HCT116 (cell line): Measurements from ENCODE around the gene ZNF536. TPM values are rescaled to one million over a fixed set of nuclear protein-coding genes. Genes with fewer than 3 reads are reported as not detected.

Experiments
- ATAC-seq: fragments of 200-7000 bp; cut with Tn5 transposase; 2 replicates; pipeline ENCODE4 v1.9.1; 2020; ENCODE audit warnings: mild to moderate bottlenecking, moderate library complexity
- BruUV-seq: library from RNA; stranded (reverse); fragments of 400-500 nt; replicated peaks from 2 replicates; lab custom pipeline; 2021; lab: Mats Ljungman, UMichigan
- CTCF ChIA-PET: fragments of 300-600 bp; sonication (Branson Sonifier 250); formaldehyde crosslinking; loops from one replicate; lab custom pipeline; 2021; ENCODE audit warnings: antibody characterized with exemption; lab: Charles Lee
- POLR2A ChIA-PET: fragments of 300-600, 350-600 bp; sonication (Branson Sonifier 250); formaldehyde crosslinking; loops from one replicate; lab custom pipeline; 2021; ENCODE audit warnings: antibody characterized with exemption; lab: Charles Lee
- RAD21 ChIA-PET, 2 experiments: fragments of 300-600 bp; sonication (Branson Sonifier 250); formaldehyde crosslinking; loops; one replicate each; lab custom pipeline; 2023; ENCODE audit warnings: low total read pairs in 2 of 2; ENCODE audit not compliant: uncharacterized antibody in 2 of 2, unreplicated experiment in 2 of 2, low non-redundant PET in 1 of 2; lab: Charles Lee
- DNase-seq: peaks from one replicate; pipeline ENCODE4 v3.0.0-alpha.2; 2010; ENCODE audit warnings: low read depth, low spot score
- H2AFZ ChIP-seq: fragments of 200-600 bp; shearing (Covaris generic), sonication (generic); 2 replicates; pipeline ENCODE4 v1.6.1; 2017; ENCODE audit warnings: low read depth, mixed run types, mixed read lengths, antibody characterized with exemption, low read length; ENCODE audit not compliant: poor library complexity, severe bottlenecking
- H3K27ac ChIP-seq: 2 replicates; pipeline ENCODE4 v1.5.1; 2012; ENCODE audit warnings: low read depth, low read length
- H3K27me3 ChIP-seq: fragments of 200-600 bp; sonication (generic); 2 replicates; pipeline ENCODE4 v1.6.1; 2016; ENCODE audit warnings: mixed run types, low read length, mixed read lengths; ENCODE audit not compliant: insufficient read depth
- H3K36me3 ChIP-seq, 2 experiments: fragments of 200-500 bp in 1 of 2; fragments of 200-600 bp in 1 of 2; sonication (Bioruptor generic) in 1 of 2; sonication (generic) in 1 of 2; 2 replicates each; pipeline versions ENCODE4 v1.5.1 to v1.6.1; 2014 to 2016; ENCODE audit warnings: low read length in 2 of 2, inconsistent platforms in 1 of 2, mixed read lengths in 1 of 2, mixed run types in 1 of 2; ENCODE audit not compliant: insufficient read depth in 2 of 2, control insufficient read depth in 1 of 2
- H3K4me1 ChIP-seq, 2 experiments: fragments of 200-600 bp in 1 of 2; sonication (generic) in 1 of 2; 2 replicates each; pipeline versions ENCODE4 v1.5.1 to v1.6.1; 2012 to 2017; ENCODE audit warnings: low read length in 2 of 2, inconsistent platforms in 1 of 2, mild to moderate bottlenecking in 1 of 2, mixed read lengths in 1 of 2, mixed run types in 1 of 2, moderate library complexity in 1 of 2; ENCODE audit not compliant: insufficient read depth in 2 of 2, control insufficient read depth in 1 of 2
- H3K4me2 ChIP-seq: fragments of 200-600 bp; sonication (generic); 2 replicates; pipeline ENCODE4 v1.6.1; 2017; ENCODE audit warnings: mixed run types, low read length, mixed read lengths
- H3K4me3 ChIP-seq, 2 experiments: fragments of 200-600 bp in 1 of 2; sonication (generic) in 1 of 2; replicated peaks in 1 of 2; 2 replicates each; pipeline ENCODE4 v1.5.1; 2011 to 2016; ENCODE audit warnings: low read length in 2 of 2, control low read depth in 1 of 2, low read depth in 1 of 2, mild to moderate bottlenecking in 1 of 2, mixed read lengths in 1 of 2, mixed run types in 1 of 2
- H3K79me2 ChIP-seq: fragments of 200-600 bp; sonication (generic); 2 replicates; pipeline ENCODE4 v1.6.1; 2017; ENCODE audit warnings: mild to moderate bottlenecking, mixed run types, low read length, moderate library complexity, mixed read lengths; ENCODE audit not compliant: insufficient read depth
- H3K9ac ChIP-seq: fragments of 200-600 bp; sonication (generic); 2 replicates; pipeline ENCODE4 v1.6.1; 2016; ENCODE audit warnings: low read length, mixed read lengths
- H3K9me2 ChIP-seq: fragments of 200-600 bp; sonication (generic), shearing (Covaris generic); 2 replicates; pipeline ENCODE4 v1.6.1; 2017; ENCODE audit warnings: mixed run types, mild to moderate bottlenecking, moderate library complexity; ENCODE audit not compliant: insufficient read depth
- H3K9me3 ChIP-seq, 2 experiments: fragments of 200-500 bp in 1 of 2; fragments of 200-600 bp in 1 of 2; sonication (Bioruptor generic) in 1 of 2; sonication (generic) in 1 of 2; 2 replicates each; pipeline ENCODE4 v1.6.1; 2014 to 2017; ENCODE audit warnings: low read length in 2 of 2, mixed read lengths in 2 of 2, inconsistent platforms in 1 of 2, low read depth in 1 of 2, mild to moderate bottlenecking in 1 of 2, mixed run types in 1 of 2, moderate library complexity in 1 of 2; ENCODE audit not compliant: control insufficient read depth in 1 of 2, insufficient read depth in 1 of 2
- H4K20me1 ChIP-seq: fragments of 200-600 bp; sonication (generic), shearing (Covaris generic); 2 replicates; pipeline ENCODE4 v1.6.1; 2017; ENCODE audit warnings: mixed run types, mild to moderate bottlenecking, moderate library complexity; ENCODE audit not compliant: insufficient read depth
- ATF3 ChIP-seq: IDR thresholded peaks from 2 replicates; pipeline ENCODE4 v1.6.1; 2012
- CBX3 ChIP-seq: IDR thresholded peaks from 2 replicates; pipeline ENCODE4 v1.6.1; 2012; ENCODE audit warnings: low read depth
- CEBPB ChIP-seq: IDR thresholded peaks from 2 replicates; pipeline ENCODE4 v1.6.1; 2012; ENCODE audit warnings: low read depth
- EGR1 ChIP-seq: IDR thresholded peaks from 2 replicates; pipeline ENCODE4 v1.6.1; 2012; ENCODE audit warnings: low read depth
- EZH2phosphoT487 ChIP-seq: fragments of 200-600 bp; IDR thresholded peaks from 2 replicates; pipeline ENCODE4 v1.6.1; 2018; ENCODE audit warnings: antibody characterized with exemption, borderline replicate concordance
- FOSL1 ChIP-seq: IDR thresholded peaks from 2 replicates; pipeline ENCODE4 v1.6.1; 2012; ENCODE audit warnings: low read depth
- JUND ChIP-seq: IDR thresholded peaks from 2 replicates; pipeline ENCODE4 v1.6.1; 2012
- POLR2AphosphoS5 ChIP-seq: IDR thresholded peaks from 2 replicates; pipeline ENCODE4 v1.6.1; 2011; ENCODE audit warnings: mild to moderate bottlenecking, low read depth, low read length, moderate library complexity
- RAD21 ChIP-seq: IDR thresholded peaks from 2 replicates; pipeline ENCODE4 v1.6.1; 2012; ENCODE audit warnings: low read depth, mild to moderate bottlenecking
- SIN3A ChIP-seq: IDR thresholded peaks from 2 replicates; pipeline ENCODE4 v1.6.1; 2012; ENCODE audit warnings: low read depth
- SRF ChIP-seq: IDR thresholded peaks from 2 replicates; pipeline ENCODE4 v1.6.1; 2012; ENCODE audit warnings: low read depth
- TCF7L2 ChIP-seq: IDR thresholded peaks from 2 replicates; pipeline ENCODE4 v1.7.0; 2011; ENCODE audit warnings: borderline replicate concordance, inconsistent platforms; ENCODE audit not compliant: insufficient read depth, insufficient read length; ENCODE audit errors: extremely low read depth
- YY1 ChIP-seq: IDR thresholded peaks from 2 replicates; pipeline ENCODE4 v1.6.1; 2011; ENCODE audit warnings: low read length, low read depth, moderate library complexity, mild to moderate bottlenecking; ENCODE audit not compliant: insufficient replicate concordance; ENCODE audit errors: extremely low read depth
- ZBTB33 ChIP-seq: IDR thresholded peaks from 2 replicates; pipeline ENCODE4 v1.6.1; 2011; ENCODE audit warnings: mild to moderate bottlenecking, low read length, moderate library complexity; ENCODE audit not compliant: insufficient replicate concordance; ENCODE audit errors: extremely low read depth
- ZFX ChIP-seq: fragments of 450-650 bp; IDR thresholded peaks from 2 replicates; pipeline ENCODE4 v1.6.1; 2017
- ZNF274 ChIP-seq: fragments of 200-500 bp; sonication (Bioruptor generic); IDR thresholded peaks from 2 replicates; pipeline ENCODE4 v1.6.1; 2014; ENCODE audit warnings: mild to moderate bottlenecking, low read depth, low read length, inconsistent platforms
- intact Hi-C: fragments of 100-400 bp; cut with micrococcal nuclease; formaldehyde crosslinking; loops from 2 replicates; pipeline ENCODE4 v1.10.0; 2022
- total RNA-seq: library from RNA; stranded (reverse); gene quantifications from one replicate; pipeline ENCODE4 v1.2.1, GENCODE V29; 2021; ENCODE audit not compliant: unreplicated experiment
- TF ChIP-seq, protein P1 (sequence below), 3 experiments: fragments of 200-600 bp in 1 of 3; sonication (generic) in 1 of 3; IDR thresholded peaks in 2 of 3; conservative IDR thresholded peaks in 1 of 3; 2 replicates each; pipeline ENCODE4 v1.5.1; 2012 to 2017; ENCODE audit warnings: low read depth in 2 of 3, low read length in 2 of 3, antibody characterized with exemption in 1 of 3, borderline replicate concordance in 1 of 3, control low read depth in 1 of 3, mild to moderate bottlenecking in 1 of 3, mixed read lengths in 1 of 3, mixed run types in 1 of 3, moderate library complexity in 1 of 3; ENCODE audit not compliant: insufficient read depth in 1 of 3
- TF ChIP-seq, protein P2 (sequence below): IDR thresholded peaks from 2 replicates; pipeline ENCODE4 v1.6.1; 2012
- TF ChIP-seq, protein P3 (sequence below): IDR thresholded peaks from 2 replicates; pipeline ENCODE4 v1.6.1; 2012; ENCODE audit warnings: low read depth

Gene ZNF536
- total RNA-seq, 1 experiment from 2014 or later: not detected

- H3K27me3 ChIP-seq: no peaks in the 10 kb centered on the region
- POLR2A ChIA-PET: no interaction called here
- no TSS peak for BruUV-seq
- DNase-seq (no peak), ATAC-seq (no peak)
- H3K4me2 ChIP-seq: no peak overlapping the region
- no peaks in the 10 kb centered on the region for H3K36me3 ChIP-seq
- no peak overlapping the region for H3K27ac ChIP-seq
- RAD21 ChIA-PET: no interaction called here
- H3K9ac ChIP-seq: no peak overlapping the region
- no peaks in the 10 kb centered on the region for H3K9me2 ChIP-seq
- H4K20me1 ChIP-seq: no peaks in the 10 kb centered on the region
- TF ChIP-seq CBX3: no peak
- TF ChIP-seq FOSL1: no peak
- TF ChIP-seq ZNF274: no peak
- no peak for TF ChIP-seq ZBTB33
- TF ChIP-seq EZH2phosphoT487: no peak
- no peak for TF ChIP-seq SRF
- TF ChIP-seq POLR2AphosphoS5: no peak
- TF ChIP-seq ATF3: no peak
- TF ChIP-seq RAD21: no peak
- no peak for TF ChIP-seq EGR1
- TF ChIP-seq, protein P1, sequence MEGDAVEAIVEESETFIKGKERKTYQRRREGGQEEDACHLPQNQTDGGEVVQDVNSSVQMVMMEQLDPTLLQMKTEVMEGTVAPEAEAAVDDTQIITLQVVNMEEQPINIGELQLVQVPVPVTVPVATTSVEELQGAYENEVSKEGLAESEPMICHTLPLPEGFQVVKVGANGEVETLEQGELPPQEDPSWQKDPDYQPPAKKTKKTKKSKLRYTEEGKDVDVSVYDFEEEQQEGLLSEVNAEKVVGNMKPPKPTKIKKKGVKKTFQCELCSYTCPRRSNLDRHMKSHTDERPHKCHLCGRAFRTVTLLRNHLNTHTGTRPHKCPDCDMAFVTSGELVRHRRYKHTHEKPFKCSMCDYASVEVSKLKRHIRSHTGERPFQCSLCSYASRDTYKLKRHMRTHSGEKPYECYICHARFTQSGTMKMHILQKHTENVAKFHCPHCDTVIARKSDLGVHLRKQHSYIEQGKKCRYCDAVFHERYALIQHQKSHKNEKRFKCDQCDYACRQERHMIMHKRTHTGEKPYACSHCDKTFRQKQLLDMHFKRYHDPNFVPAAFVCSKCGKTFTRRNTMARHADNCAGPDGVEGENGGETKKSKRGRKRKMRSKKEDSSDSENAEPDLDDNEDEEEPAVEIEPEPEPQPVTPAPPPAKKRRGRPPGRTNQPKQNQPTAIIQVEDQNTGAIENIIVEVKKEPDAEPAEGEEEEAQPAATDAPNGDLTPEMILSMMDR (IDR thresholded peaks at IDR 0.05 in 2 of 3, conservative IDR thresholded peaks at IDR 0.05 in 1 of 3; ENCODE audit: borderline replicate concordance in 1 of 3, insufficient read depth in 1 of 3, low read depth in 2 of 3, low read length in 2 of 3): no peak
- TF ChIP-seq, protein P2, sequence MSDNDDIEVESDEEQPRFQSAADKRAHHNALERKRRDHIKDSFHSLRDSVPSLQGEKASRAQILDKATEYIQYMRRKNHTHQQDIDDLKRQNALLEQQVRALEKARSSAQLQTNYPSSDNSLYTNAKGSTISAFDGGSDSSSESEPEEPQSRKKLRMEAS: no peak
- TF ChIP-seq TCF7L2: no peak
- no peak for TF ChIP-seq SIN3A
- TF ChIP-seq ZFX: no peak
- no peak for TF ChIP-seq CEBPB
- TF ChIP-seq JUND: no peak
- no peak for TF ChIP-seq YY1
- TF ChIP-seq, protein P3, sequence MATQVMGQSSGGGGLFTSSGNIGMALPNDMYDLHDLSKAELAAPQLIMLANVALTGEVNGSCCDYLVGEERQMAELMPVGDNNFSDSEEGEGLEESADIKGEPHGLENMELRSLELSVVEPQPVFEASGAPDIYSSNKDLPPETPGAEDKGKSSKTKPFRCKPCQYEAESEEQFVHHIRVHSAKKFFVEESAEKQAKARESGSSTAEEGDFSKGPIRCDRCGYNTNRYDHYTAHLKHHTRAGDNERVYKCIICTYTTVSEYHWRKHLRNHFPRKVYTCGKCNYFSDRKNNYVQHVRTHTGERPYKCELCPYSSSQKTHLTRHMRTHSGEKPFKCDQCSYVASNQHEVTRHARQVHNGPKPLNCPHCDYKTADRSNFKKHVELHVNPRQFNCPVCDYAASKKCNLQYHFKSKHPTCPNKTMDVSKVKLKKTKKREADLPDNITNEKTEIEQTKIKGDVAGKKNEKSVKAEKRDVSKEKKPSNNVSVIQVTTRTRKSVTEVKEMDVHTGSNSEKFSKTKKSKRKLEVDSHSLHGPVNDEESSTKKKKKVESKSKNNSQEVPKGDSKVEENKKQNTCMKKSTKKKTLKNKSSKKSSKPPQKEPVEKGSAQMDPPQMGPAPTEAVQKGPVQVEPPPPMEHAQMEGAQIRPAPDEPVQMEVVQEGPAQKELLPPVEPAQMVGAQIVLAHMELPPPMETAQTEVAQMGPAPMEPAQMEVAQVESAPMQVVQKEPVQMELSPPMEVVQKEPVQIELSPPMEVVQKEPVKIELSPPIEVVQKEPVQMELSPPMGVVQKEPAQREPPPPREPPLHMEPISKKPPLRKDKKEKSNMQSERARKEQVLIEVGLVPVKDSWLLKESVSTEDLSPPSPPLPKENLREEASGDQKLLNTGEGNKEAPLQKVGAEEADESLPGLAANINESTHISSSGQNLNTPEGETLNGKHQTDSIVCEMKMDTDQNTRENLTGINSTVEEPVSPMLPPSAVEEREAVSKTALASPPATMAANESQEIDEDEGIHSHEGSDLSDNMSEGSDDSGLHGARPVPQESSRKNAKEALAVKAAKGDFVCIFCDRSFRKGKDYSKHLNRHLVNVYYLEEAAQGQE: no peak
- H3K4me1 ChIP-seq: no peaks in the 10 kb centered on the region
- CTCF ChIA-PET: no interaction called here
- no peaks in the 10 kb centered on the region for H3K79me2 ChIP-seq
- H3K4me3 ChIP-seq: no peak overlapping the region
- intact Hi-C loops: no loop called here
- H2AFZ ChIP-seq: no peak overlapping the region
- no peaks in the 10 kb centered on the region for H3K9me3 ChIP-seq
Observed at GRCh38 chr19:30604657-30605056, 232.5 kb downstream of the ZNF536 start.
